NT2/D1 (cell line): ENCODE data around the gene MUC6.

Source experiments
- DNase-seq: peaks from one replicate; pipeline ENCODE4 v3.0.0-alpha.2; 2011; ENCODE audit warnings: low read depth, low spot score
- H3K27me3 ChIP-seq: 2 replicates; pipeline ENCODE4 v1.6.0; 2011; ENCODE audit warnings: mild to moderate bottlenecking; ENCODE audit not compliant: insufficient read length, insufficient read depth
- H3K36me3 ChIP-seq: 2 replicates; pipeline ENCODE4 v1.6.1; 2011; ENCODE audit warnings: mild to moderate bottlenecking, low read length, mixed read lengths; ENCODE audit not compliant: insufficient read depth, insufficient read length
- H3K4me1 ChIP-seq: 2 replicates; pipeline ENCODE4 v1.5.1; 2011; ENCODE audit not compliant: insufficient read depth, insufficient read length
- H3K4me3 ChIP-seq: 2 replicates; pipeline ENCODE4 v1.5.1; 2011; ENCODE audit warnings: low read depth; ENCODE audit not compliant: insufficient read length
- H3K9ac ChIP-seq: 2 replicates; pipeline ENCODE4 v1.6.0; 2011; ENCODE audit warnings: low read depth; ENCODE audit not compliant: insufficient read length
- H3K9me3 ChIP-seq: 2 replicates; pipeline ENCODE4 v1.5.1; 2011; ENCODE audit warnings: mild to moderate bottlenecking, low read length; ENCODE audit not compliant: insufficient read depth
- SUZ12 ChIP-seq: IDR thresholded peaks from 2 replicates; pipeline ENCODE4 v1.6.1; 2011; ENCODE audit not compliant: insufficient read length, insufficient read depth; ENCODE audit errors: extremely low read depth
- YY1 ChIP-seq: IDR thresholded peaks from 2 replicates; pipeline ENCODE4 v1.6.1; 2011; ENCODE audit not compliant: insufficient read length, insufficient read depth
- ZNF274 ChIP-seq: IDR thresholded peaks from 2 replicates; pipeline ENCODE4 v1.6.1; 2011; ENCODE audit warnings: mild to moderate bottlenecking, low read depth, low read length

Gene MUC6

GRCh38 chr11:1081601-1082311, 45.2 kb upstream of the MUC6 start:
- Histone ChIP-seq H3K36me3 (no peaks in the 10 kb centered on the region), H3K9me3 (no peaks in the 10 kb centered on the region), H3K4me1 (peaks cover 5% of the 10 kb centered on the region), H3K9ac (no peak overlapping the region), H3K27me3 (no peaks in the 10 kb centered on the region), H3K4me3 (no peak overlapping the region)
- TF ChIP-seq YY1, result no peak
- TF ChIP-seq ZNF274, result no peak
- no peak for TF ChIP-seq SUZ12
- DNase-seq, result no peak

- Histone ChIP-seq H3K9me3 (no peaks in the 10 kb centered on the region), H3K4me1 (peaks cover 20% of the 10 kb centered on the region), H3K27me3 (no peaks in the 10 kb centered on the region), H3K4me3 (no peak overlapping the region), H3K9ac (no peak overlapping the region), H3K36me3 (no peaks in the 10 kb centered on the region)
- DNase-seq, result no peak
- TF ChIP-seq ZNF274, result no peak
- TF ChIP-seq YY1, result no peak
- no peak for TF ChIP-seq SUZ12
Measured at GRCh38 chr11:1078191-1078601, 41.7 kb upstream of the MUC6 start.

GRCh38 chr11:1077417-1078119, 41.0 kb upstream of the MUC6 start:
- DNase-seq, result no peak
- Histone ChIP-seq H3K4me3 (no peak overlapping the region), H3K27me3 (no peaks in the 10 kb centered on the region), H3K36me3 (no peaks in the 10 kb centered on the region), H3K9ac (peak overlapping the region; percentile 4), H3K4me1 (peaks cover 25% of the 10 kb centered on the region), H3K9me3 (no peaks in the 10 kb centered on the region)
- TF ChIP-seq YY1, result no peak
- TF ChIP-seq ZNF274, result no peak
- no peak for TF ChIP-seq SUZ12

- Histone ChIP-seq H3K36me3 (no peaks in the 10 kb centered on the region), H3K4me1 (peaks cover 26% of the 10 kb centered on the region), H3K27me3 (no peaks in the 10 kb centered on the region), H3K9me3 (no peaks in the 10 kb centered on the region), H3K4me3 (no peak overlapping the region), H3K9ac (no peak overlapping the region)
- no peak for TF ChIP-seq ZNF274
- TF ChIP-seq SUZ12, result no peak
- no peak for TF ChIP-seq YY1
- no peak for DNase-seq
Measured at GRCh38 chr11:1077033-1077416, 40.5 kb upstream of the MUC6 start.

- peaks cover 32% of the 10 kb centered on the region for H3K4me1 ChIP-seq
- no peak overlapping the region for H3K9ac ChIP-seq
- H3K9me3 ChIP-seq, result no peaks in the 10 kb centered on the region
- no peak for DNase-seq
- no peak for TF ChIP-seq YY1
- TF ChIP-seq SUZ12, result no peak
- TF ChIP-seq ZNF274, result no peak
- no peak overlapping the region for H3K4me3 ChIP-seq
- no peaks in the 10 kb centered on the region for H3K36me3 ChIP-seq
- H3K27me3 ChIP-seq, result no peaks in the 10 kb centered on the region
Measured at GRCh38 chr11:1076061-1076665, 39.6 kb upstream of the MUC6 start.

- no peaks in the 10 kb centered on the region for H3K9me3 ChIP-seq
- H3K4me3 ChIP-seq, result no peak overlapping the region
- no peaks in the 10 kb centered on the region for H3K36me3 ChIP-seq
- no peak for DNase-seq
- TF ChIP-seq SUZ12 (no peak), YY1 (no peak), ZNF274 (no peak)
- no peak overlapping the region for H3K9ac ChIP-seq
- peaks cover 32% of the 10 kb centered on the region for H3K4me1 ChIP-seq
- no peaks in the 10 kb centered on the region for H3K27me3 ChIP-seq
Measured at GRCh38 chr11:1075341-1075911, 38.9 kb upstream of the MUC6 start.
